Stimulated activated CD4-positive, alpha-beta T cell treated with anti-CD3 and anti-CD28 coated beads, TNF-alpha, amount 100 ng/mL, for 4 hours (primary cell): ENCODE data around the gene TUBA4B.

Experiments
- DNase-seq, 3 experiments: peaks; one replicate each; pipeline ENCODE4 v3.0.0-alpha.2; 2020; ENCODE audit warnings: low read depth in 3 of 3

TUBA4B gene

DNA sequence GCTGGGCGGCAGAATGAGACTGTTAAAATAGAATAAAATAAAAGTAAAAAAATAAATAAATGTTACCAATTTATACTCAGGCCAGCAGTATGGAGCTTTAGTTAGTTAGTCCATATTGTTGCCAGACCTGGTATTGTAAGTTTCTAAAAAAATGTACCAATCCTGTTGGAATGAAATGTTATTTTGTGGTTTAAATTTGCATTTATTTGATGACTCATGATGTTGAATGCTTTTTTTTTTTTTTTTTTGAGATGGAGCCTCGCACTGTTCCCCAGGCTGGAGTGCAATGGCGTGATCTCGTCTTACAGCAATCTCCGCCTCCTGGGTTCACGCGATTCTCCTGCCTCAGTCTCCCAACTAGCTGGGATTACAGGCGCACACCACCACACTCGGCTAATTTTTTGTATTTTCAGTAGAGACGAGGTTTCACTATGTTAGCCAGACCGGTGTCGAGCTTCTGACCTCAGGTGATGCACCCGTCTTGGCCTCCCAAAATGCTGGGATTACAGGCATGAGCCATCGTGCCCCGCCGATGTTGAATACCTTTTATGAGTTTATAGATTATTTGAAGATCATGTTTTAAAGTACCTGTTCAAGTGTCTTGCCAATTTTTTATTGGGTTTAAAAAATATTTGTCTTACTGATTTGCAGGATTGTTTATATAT lies 61.9 kb downstream of the TUBA4B start:
- no peak for DNase-seq
